HepG2 (cell line): Measurements from ENCODE around the gene AGFG1. TPM values are rescaled to one million over a fixed set of nuclear protein-coding genes. Genes with fewer than 3 reads are reported as not detected.

Source experiments
- FOXM1 ChIP-seq: sonication (generic); formaldehyde crosslinking; IDR thresholded peaks from 2 replicates; pipeline ENCODE4 v1.5.0; 2020; ENCODE audit warnings: missing genetic modification reagents
- GATAD1 ChIP-seq: IDR thresholded peaks from 2 replicates; pipeline ENCODE4 v1.6.1; 2016; ENCODE audit warnings: missing genetic modification reagents, missing compliant biosample characterization
- HNF4A ChIP-seq: sonication (generic); formaldehyde crosslinking; IDR thresholded peaks from 2 replicates; pipeline ENCODE4 v1.4.0; 2020; ENCODE audit warnings: missing genetic modification reagents
- IKZF1 ChIP-seq: fragments of 450-650 bp; IDR thresholded peaks from 2 replicates; pipeline ENCODE4 v1.7.1; 2016
- KLF11 ChIP-seq: IDR thresholded peaks from 2 replicates; pipeline ENCODE4 v1.6.1; 2016; ENCODE audit warnings: missing compliant biosample characterization
- KMT2B ChIP-seq: IDR thresholded peaks from 2 replicates; pipeline ENCODE4 v1.6.1; 2016; ENCODE audit warnings: missing genetic modification reagents, missing compliant biosample characterization
- NR2F6 ChIP-seq, 2 experiments: IDR thresholded peaks; 2 replicates each; pipeline ENCODE4 v1.6.1; 2016; ENCODE audit warnings: antibody characterized with exemption in 1 of 2, mild to moderate bottlenecking in 1 of 2
- PHF21A ChIP-seq: sonication (generic); formaldehyde crosslinking; IDR thresholded peaks from 2 replicates; pipeline ENCODE4 v1.5.0; 2020; ENCODE audit warnings: mild to moderate bottlenecking, missing genetic modification reagents
- YY1 ChIP-seq: IDR thresholded peaks from 2 replicates; pipeline ENCODE4 v1.6.1; 2011; ENCODE audit warnings: low read length, low read depth, moderate library complexity, mild to moderate bottlenecking; ENCODE audit not compliant: insufficient read depth, insufficient replicate concordance
- ZC3H4 ChIP-seq: sonication (generic); formaldehyde crosslinking; IDR thresholded peaks from 2 replicates; pipeline ENCODE4 v1.4.0; 2020; ENCODE audit warnings: missing genetic modification reagents, borderline replicate concordance
- ZMAT3 ChIP-seq: sonication (generic); formaldehyde crosslinking; conservative IDR thresholded peaks from 2 replicates; pipeline ENCODE4 v1.7.0; 2021; ENCODE audit warnings: missing genetic modification reagents
- ZMYM4 ChIP-seq: sonication (generic); formaldehyde crosslinking; IDR thresholded peaks from 2 replicates; pipeline ENCODE4 v1.8.1; 2023; ENCODE audit warnings: mild to moderate bottlenecking, missing genetic modification reagents
- ZNF75D ChIP-seq: sonication (generic); formaldehyde crosslinking; IDR thresholded peaks from 2 replicates; pipeline ENCODE4 v1.8.1; 2023; ENCODE audit warnings: missing genetic modification reagents, mild to moderate bottlenecking, borderline replicate concordance
- ZNF891 ChIP-seq: sonication (generic); formaldehyde crosslinking; IDR thresholded peaks from 2 replicates; pipeline ENCODE4 v1.5.0; 2020; ENCODE audit warnings: mild to moderate bottlenecking, missing genetic modification reagents
- polyA plus RNA-seq, 8 experiments: library from polyadenylated mRNA; depleted of rRNA in 3 of 8; stranded (reverse) in 7 of 8; unstranded in 1 of 8; fragments of >200 nt; fragmentation: Illumina TruSeq in 4 of 8; extraction: Trizol in 4 of 8; gene quantifications; 2 replicates each; pipeline versions ENCODE4 v1.2.1 to v1.2.3, GENCODE V29; 2011 to 2016; ENCODE audit warnings: low read depth in 4 of 8, missing spikeins in 1 of 8, mixed read lengths in 1 of 8; ENCODE audit not compliant: insufficient read depth in 1 of 8
- total RNA-seq, 5 experiments: library from RNA; depleted of rRNA; stranded (reverse); fragments of >200 nt; fragmentation: Illumina TruSeq; extraction: Trizol; gene quantifications; 2 replicates each; pipeline ENCODE4 v1.2.3, GENCODE V29; 2016; ENCODE audit warnings: low read depth in 1 of 5
- TF ChIP-seq, protein P1 (sequence below): sonication (generic); formaldehyde crosslinking; IDR thresholded peaks from 2 replicates; pipeline ENCODE4 v1.9.0; 2021; ENCODE audit warnings: missing genetic modification reagents, borderline replicate concordance
- TF ChIP-seq, protein P2 (sequence below): sonication (generic); formaldehyde crosslinking; conservative IDR thresholded peaks from 2 replicates; pipeline ENCODE4 v1.8.0; 2022; ENCODE audit warnings: mild to moderate bottlenecking, moderate library complexity, missing genetic modification reagents
- TF ChIP-seq, protein P3 (sequence below), 2 experiments: fragments of 450-650 bp in 1 of 2; sonication (generic) in 1 of 2; formaldehyde crosslinking; IDR thresholded peaks; 2 replicates each; pipeline versions ENCODE4 v1.5.0 to v1.8.0; 2020 to 2022; ENCODE audit warnings: mild to moderate bottlenecking in 1 of 2, missing genetic modification reagents in 1 of 2
- TF ChIP-seq, protein P4 (sequence below): sonication (generic); formaldehyde crosslinking; IDR thresholded peaks from 2 replicates; pipeline ENCODE4 v1.8.0; 2022; ENCODE audit warnings: missing genetic modification reagents, mild to moderate bottlenecking, inconsistent platforms, borderline replicate concordance
- TF ChIP-seq, protein P5 (sequence below): IDR thresholded peaks from 2 replicates; pipeline ENCODE4 v1.6.1; 2018; ENCODE audit warnings: missing genetic modification reagents, mild to moderate bottlenecking, missing compliant biosample characterization
- TF ChIP-seq, protein P6 (sequence below): sonication (generic); IDR thresholded peaks from 2 replicates; pipeline ENCODE4 v1.6.1; 2016; ENCODE audit warnings: low read depth, borderline replicate concordance

AGFG1 gene
- total and polyA plus RNA-seq, 2 of the 13 experiments (the other 11 are each of a cell fraction or from before 2014, with no cell fraction given): 145 to 168 TPM

DNA sequence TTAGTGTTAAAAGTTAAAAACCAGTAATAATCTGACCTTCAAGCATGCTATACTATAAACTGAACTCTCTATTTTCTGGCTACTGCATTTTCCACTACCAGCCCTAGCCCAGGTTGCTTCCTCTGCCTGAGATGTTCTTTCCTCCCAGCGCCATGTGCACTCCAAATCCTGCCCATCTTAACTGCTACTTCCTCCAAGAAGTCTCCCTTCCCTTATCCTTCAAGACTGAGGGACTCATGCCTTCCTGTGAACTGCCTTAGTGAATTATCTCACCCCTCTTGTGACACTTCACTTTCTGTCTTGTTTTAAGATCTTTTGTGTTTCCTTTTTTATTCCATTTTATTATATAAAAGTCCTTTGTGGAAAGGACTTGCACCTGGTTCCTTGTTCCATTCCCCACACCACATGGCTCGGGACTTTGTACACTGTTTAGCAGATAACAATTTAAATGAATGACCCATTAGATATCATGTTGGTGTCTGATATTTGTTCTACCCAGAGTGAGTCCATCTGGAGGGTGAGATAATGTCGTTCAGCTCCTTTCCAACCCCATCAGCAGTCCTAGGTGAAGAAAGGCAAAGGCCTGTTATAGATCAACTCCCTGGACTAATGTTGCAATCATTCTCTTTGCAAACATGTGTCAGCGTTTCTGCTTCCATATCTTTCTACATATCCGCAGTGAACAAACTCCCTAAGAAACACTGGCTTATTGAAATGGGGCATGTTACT is 20.9 kb upstream of the AGFG1 start (continued):
- TF ChIP-seq, protein P1, sequence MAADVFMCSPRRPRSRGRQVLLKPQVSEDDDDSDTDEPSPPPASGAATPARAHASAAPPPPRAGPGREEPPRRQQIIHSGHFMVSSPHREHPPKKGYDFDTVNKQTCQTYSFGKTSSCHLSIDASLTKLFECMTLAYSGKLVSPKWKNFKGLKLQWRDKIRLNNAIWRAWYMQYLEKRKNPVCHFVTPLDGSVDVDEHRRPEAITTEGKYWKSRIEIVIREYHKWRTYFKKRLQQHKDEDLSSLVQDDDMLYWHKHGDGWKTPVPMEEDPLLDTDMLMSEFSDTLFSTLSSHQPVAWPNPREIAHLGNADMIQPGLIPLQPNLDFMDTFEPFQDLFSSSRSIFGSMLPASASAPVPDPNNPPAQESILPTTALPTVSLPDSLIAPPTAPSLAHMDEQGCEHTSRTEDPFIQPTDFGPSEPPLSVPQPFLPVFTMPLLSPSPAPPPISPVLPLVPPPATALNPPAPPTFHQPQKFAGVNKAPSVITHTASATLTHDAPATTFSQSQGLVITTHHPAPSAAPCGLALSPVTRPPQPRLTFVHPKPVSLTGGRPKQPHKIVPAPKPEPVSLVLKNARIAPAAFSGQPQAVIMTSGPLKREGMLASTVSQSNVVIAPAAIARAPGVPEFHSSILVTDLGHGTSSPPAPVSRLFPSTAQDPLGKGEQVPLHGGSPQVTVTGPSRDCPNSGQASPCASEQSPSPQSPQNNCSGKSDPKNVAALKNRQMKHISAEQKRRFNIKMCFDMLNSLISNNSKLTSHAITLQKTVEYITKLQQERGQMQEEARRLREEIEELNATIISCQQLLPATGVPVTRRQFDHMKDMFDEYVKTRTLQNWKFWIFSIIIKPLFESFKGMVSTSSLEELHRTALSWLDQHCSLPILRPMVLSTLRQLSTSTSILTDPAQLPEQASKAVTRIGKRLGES (CRISPR knock-in tag): no peak
- TF ChIP-seq, protein P2, sequence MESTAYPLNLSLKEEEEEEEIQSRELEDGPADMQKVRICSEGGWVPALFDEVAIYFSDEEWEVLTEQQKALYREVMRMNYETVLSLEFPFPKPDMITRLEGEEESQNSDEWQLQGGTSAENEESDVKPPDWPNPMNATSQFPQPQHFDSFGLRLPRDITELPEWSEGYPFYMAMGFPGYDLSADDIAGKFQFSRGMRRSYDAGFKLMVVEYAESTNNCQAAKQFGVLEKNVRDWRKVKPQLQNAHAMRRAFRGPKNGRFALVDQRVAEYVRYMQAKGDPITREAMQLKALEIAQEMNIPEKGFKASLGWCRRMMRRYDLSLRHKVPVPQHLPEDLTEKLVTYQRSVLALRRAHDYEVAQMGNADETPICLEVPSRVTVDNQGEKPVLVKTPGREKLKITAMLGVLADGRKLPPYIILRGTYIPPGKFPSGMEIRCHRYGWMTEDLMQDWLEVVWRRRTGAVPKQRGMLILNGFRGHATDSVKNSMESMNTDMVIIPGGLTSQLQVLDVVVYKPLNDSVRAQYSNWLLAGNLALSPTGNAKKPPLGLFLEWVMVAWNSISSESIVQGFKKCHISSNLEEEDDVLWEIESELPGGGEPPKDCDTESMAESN (CRISPR knock-in tag): no peak; the same call in 1 of the 2 replicates
- TF ChIP-seq, protein P3, sequence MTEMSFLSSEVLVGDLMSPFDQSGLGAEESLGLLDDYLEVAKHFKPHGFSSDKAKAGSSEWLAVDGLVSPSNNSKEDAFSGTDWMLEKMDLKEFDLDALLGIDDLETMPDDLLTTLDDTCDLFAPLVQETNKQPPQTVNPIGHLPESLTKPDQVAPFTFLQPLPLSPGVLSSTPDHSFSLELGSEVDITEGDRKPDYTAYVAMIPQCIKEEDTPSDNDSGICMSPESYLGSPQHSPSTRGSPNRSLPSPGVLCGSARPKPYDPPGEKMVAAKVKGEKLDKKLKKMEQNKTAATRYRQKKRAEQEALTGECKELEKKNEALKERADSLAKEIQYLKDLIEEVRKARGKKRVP (CRISPR knock-in tag; IDR thresholded peaks at IDR 0.05): peak in 1 of 2 experiments; percentile 94; a peak in 2 of 4 replicates
- TF ChIP-seq HNF4A (peak; percentile 89), KMT2B (CRISPR knock-in tag) (peak; percentile 77), ZNF891 (no peak), YY1 (peak; percentile 25), ZNF75D (CRISPR knock-in tag) (no peak), KLF11 (CRISPR knock-in tag) (peak; percentile 81), GATAD1 (CRISPR knock-in tag) (peak; percentile 69; the same call in 1 of the 2 replicates), NR2F6 (IDR thresholded peaks at IDR 0.05) (peak; percentile 85), NR2F6 (CRISPR knock-in tag; IDR thresholded peaks at IDR 0.05) (peak; percentile 89), ZC3H4 (CRISPR knock-in tag) (no peak), FOXM1 (CRISPR knock-in tag) (no peak), IKZF1 (no peak), ZMAT3 (CRISPR knock-in tag) (no peak), ZMYM4 (CRISPR knock-in tag) (peak; percentile 89), PHF21A (CRISPR knock-in tag) (peak; percentile 84)
- TF ChIP-seq, protein P4, sequence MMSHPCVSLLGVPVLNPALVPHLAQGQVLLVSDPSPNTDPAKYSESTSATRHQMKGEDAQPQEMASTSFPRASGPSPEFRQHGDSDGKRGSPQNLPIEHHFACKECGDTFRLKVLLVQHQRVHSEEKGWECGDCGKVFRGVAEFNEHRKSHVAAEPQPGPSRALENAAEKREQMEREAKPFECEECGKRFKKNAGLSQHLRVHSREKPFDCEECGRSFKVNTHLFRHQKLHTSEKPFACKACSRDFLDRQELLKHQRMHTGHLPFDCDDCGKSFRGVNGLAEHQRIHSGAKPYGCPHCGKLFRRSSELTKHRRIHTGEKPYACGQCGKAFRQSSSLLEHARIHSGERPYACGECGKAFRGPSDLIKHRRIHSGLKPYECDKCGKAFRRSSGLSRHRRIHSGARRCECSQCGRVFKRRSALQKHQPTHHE (CRISPR knock-in tag): no peak
- TF ChIP-seq, protein P5, sequence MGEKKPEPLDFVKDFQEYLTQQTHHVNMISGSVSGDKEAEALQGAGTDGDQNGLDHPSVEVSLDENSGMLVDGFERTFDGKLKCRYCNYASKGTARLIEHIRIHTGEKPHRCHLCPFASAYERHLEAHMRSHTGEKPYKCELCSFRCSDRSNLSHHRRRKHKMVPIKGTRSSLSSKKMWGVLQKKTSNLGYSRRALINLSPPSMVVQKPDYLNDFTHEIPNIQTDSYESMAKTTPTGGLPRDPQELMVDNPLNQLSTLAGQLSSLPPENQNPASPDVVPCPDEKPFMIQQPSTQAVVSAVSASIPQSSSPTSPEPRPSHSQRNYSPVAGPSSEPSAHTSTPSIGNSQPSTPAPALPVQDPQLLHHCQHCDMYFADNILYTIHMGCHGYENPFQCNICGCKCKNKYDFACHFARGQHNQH (CRISPR knock-in tag): peak; percentile 82
- TF ChIP-seq, protein P6, sequence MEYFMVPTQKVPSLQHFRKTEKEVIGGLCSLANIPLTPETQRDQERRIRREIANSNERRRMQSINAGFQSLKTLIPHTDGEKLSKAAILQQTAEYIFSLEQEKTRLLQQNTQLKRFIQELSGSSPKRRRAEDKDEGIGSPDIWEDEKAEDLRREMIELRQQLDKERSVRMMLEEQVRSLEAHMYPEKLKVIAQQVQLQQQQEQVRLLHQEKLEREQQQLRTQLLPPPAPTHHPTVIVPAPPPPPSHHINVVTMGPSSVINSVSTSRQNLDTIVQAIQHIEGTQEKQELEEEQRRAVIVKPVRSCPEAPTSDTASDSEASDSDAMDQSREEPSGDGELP: peak; percentile 75
